IPS-NIHi7 (cell line): Measurements from ENCODE around the gene EYS.
A peak's percentile ranks its signal among the peaks of the same experiment; 100 is the strongest.

Source experiments
- DNase-seq: peaks from one replicate; pipeline ENCODE4 v3.0.0; 2012; ENCODE audit warnings: mixed read lengths; ENCODE audit errors: extremely low spot score

Gene EYS

GRCh38 chr6:65707126-65707826, at the start of gene EYS:
Gene EYS, minus strand, starts transcription at chr6:65707226. Its CDS starts 211,816 bp downstream, at chr6:65495410.
- no peak for DNase-seq

DNA sequence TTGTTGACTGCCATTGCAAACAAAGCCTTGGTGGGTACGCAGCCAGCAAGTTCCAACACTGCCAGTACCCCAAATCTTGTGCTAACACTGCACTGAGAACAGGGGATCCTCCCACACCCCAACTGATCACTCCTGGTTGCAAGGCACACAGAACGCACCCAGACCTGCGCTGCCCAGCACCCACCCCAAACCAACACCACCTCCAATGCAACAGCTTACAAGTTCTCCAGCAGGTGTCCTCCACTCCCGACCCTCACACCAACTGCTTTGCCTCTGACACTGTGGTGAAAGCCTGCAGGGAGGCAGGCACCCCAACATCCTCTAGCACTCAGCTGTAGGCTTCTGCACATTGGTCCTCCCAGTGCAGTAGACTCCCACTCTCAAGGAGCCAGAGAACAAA, 39.3 kb upstream of the EYS start:
- no peak for DNase-seq

DNA sequence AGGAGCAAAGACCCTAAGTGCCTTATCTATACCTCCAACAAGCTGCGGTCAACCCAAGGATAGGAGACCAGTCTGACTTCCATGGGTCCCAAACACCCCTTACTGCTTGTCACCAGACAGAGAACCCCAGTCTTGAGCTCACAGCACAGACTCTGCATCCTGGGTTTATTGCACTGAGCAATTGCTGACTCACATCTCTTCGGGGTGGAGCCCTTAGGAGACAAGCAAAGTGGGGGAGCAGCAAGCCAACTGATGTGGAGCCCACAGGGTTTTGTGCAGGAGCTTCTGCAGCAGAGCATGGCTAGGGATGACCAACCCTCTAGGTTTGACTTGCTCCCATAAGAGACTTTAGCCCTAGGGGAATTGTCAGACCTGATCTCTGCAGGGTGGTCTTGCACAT, 38.6 kb upstream of the EYS start:
- no peak for DNase-seq

GRCh38 chr6:65728879-65729479, 22.0 kb upstream of the EYS start:
- no peak for DNase-seq

DNA sequence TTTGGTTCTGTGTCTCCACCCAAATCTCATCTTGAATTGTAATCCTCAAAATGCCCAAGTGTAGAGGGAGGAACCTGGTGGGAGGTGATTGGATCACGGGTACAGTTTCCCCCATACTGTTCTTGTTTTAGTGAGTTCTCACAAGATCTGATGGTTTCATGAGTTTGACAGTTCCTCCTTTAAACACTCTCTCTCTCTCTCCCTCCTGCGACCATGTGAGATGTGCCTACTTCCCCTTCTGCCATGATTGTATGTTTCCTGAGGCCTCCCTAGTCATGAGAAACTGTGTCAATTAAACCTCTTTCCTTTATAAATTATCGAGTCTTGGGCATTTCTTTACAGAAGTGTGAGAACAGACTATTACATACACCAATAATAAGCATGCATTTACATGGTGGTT, 12.1 kb upstream of the EYS start:
- no peak for DNase-seq

DNA sequence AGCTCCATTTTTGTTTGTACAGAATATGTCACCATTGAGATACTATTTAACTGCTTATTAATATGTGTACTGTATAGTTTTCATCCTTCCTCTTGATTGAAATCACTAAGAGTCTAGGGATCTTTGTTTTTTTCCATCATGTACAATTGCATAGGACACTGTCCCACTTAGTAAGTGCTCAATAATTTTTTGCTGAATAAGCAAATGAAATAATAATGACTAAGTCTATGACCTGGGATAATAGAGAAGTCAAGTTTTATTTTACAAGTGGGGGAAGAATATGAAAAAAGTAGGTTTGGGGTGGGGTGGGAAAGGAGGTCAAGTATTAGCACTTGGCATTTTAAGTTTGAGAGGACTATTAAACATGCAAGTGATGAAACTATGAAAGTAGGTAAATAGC, 4.5 kb upstream of the EYS start:
- DNase-seq = no peak

- no peak for DNase-seq
Measured at GRCh38 chr6:65709099-65709830, 2.2 kb upstream of the EYS start.

DNA sequence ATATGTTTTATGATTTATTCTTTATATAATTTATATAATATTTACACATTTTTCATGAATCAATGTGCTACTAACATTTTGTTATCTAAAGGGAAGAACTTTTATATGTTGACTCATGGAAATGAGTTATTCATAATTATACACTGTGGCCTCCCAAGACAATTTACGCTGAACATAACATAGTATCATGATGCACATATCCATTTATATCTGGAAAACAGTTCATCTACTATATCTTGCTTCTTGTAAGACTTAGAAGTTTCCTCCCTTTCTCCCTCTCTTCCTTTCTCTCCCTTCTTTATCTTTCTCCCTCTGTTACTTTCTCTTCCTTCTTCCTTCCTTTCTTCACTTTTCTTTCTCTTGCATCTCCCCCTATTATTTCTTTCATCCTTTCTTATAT, 1.1 kb upstream of the EYS start:
- DNase-seq = no peak

GRCh38 chr6:65706436-65706835, 590 bp downstream of the EYS start:
- DNase-seq = no peak

GRCh38 chr6:65701325-65701724, 5.7 kb downstream of the EYS start:
- no peak for DNase-seq

- DNase-seq = no peak
Measured at GRCh38 chr6:65700561-65700960, 6.5 kb downstream of the EYS start.

DNA sequence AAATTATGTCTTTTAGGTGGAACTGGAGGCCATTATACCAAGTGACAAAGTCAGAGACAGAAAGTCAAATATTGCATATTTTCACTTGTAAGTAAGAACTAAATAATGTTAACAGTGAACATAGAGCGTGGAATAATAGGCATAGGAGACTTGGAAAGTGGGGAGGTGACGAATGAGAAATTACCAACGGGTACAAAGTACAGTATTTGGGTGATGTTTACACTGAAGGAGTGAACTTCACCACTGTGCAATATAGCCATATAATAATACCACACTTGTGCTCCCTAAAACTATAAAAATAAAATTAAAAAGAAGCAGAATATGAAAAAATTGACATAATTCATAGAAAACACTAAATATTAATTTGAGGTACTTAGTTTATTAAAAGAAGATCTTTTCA, 14.9 kb downstream of the EYS start:
- no peak for DNase-seq

- DNase-seq = no peak
Measured at GRCh38 chr6:65680232-65680631, 26.8 kb downstream of the EYS start.

GRCh38 chr6:65671922-65672321, 35.1 kb downstream of the EYS start:
- DNase-seq = no peak

DNA sequence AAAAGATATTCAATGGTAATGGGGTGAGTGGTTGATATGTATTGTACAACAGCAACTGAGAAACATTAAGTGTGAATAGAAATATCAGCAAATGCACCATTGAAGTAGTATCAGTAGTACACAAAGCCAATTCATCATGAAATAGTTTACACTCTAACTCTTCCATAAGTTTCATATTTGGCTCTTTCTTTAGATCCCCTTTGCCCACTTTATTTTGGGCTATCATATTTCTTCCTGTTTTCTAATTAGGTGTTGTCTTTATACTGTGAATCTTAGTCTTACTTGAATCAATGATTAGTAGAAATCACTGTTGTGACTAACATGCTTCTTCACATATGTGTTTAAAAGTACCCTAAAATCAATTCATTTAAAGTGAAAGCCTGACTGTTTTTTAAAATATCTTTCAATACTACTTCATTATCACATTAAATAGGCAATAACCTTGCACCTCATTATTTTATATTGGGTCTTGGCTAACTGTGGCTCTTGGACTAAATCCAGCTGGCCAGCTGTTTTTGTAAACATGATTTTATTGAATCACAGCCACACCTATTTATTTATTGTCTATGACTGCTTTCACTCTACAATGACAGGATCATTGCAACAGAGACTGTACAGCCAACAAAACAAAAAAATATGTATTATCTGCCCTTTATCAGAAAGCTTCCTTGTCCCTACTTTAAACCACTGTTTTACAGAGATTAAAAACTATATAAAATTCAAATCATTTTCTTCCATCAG, 38.9 kb downstream of the EYS start:
- DNase-seq = no peak

DNA sequence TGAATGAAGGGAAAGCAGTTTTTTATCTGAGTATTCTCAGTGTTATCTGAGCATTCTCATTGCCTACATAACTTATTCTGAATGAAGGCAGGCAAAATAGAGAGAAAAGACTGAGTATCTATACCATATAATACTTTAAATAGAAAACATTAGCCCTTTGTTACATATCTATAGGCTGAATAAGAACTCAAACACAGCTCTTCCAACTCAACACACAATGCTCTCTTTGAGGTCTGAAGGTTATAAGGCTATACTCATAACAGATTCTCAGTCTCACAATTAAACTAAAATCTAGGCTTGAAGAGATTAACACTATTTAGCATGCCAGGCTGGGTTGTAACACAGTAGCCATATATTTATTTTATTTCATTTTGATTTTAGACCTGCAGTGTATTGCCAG, 56.9 kb downstream of the EYS start:
- DNase-seq = no peak

DNA sequence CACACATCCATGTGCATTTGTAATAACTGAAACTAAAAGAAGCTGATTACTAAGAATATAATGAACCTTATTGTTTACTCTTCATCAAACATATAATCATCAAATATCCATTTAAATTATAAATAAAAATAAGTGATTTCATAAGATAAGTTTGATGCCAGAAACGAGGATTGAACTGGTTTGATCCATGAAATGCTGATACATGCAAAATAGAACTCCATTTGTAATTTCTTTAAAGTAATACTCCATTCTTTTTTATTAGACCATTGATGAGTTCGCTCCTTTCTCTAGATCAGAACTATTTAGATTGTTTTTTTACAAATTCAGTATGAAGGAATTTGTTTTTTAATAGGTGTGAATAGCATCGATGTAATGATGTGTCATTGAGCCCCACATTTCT, 57.6 kb downstream of the EYS start:
- no peak for DNase-seq

DNA sequence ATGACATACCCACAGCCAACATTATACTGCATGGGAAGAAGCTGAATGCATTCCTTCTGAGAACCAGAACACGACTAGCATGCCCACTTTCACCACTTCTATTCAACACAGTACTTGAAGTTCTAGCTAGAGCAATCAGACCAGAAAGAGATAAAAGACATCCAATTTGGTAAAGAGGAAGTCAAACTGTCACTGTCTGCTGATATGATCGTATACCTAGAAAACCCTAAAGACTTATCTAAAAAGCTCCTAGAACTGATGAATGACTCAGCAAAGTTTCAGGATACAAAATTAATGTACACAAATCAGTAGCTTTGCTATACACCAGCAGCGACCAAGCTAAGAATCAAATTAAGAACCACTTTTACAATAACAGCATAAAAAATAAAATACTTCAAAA, 60.5 kb downstream of the EYS start:
- no peak for DNase-seq

- DNase-seq = no peak
Measured at GRCh38 chr6:65642776-65643175, 64.2 kb downstream of the EYS start.

DNA sequence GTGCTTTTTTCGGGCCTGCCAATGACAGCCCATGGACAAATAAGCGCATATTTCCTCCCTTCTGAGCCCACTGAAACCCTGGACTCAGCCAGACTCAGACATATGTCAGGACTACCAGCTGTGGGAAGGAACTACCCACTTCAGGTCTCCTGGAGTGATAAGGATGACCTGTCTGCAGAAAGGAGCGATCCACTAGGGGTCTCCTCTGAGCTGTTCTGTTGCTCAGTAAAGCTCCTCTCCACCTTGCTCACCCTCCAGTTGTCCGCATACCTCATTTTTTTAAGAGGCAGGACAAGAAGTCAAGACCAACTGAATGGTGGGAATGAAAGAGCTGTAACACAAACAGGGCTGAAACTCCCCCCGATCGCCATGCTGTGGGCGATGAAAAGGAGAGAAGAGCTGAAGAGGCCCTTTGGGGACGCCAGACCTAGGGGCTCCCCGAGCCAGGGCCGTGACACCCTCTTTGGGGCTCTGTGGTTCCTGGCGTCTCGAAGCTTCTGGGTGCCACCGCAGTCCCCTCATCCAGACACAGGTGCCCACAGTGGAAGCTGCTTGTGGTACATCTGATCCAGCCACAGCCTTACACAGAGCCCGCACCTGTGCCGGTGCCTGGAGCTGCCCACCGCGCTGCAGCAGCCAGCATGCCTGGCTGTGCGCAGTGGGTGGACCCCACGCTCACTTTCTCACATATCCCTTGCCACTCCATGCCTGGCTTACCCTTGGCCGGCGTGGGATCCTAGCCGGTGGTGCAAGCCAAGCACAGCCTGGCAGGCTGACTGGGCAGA, 68.8 kb downstream of the EYS start:
- peak; percentile 22 for DNase-seq

DNA sequence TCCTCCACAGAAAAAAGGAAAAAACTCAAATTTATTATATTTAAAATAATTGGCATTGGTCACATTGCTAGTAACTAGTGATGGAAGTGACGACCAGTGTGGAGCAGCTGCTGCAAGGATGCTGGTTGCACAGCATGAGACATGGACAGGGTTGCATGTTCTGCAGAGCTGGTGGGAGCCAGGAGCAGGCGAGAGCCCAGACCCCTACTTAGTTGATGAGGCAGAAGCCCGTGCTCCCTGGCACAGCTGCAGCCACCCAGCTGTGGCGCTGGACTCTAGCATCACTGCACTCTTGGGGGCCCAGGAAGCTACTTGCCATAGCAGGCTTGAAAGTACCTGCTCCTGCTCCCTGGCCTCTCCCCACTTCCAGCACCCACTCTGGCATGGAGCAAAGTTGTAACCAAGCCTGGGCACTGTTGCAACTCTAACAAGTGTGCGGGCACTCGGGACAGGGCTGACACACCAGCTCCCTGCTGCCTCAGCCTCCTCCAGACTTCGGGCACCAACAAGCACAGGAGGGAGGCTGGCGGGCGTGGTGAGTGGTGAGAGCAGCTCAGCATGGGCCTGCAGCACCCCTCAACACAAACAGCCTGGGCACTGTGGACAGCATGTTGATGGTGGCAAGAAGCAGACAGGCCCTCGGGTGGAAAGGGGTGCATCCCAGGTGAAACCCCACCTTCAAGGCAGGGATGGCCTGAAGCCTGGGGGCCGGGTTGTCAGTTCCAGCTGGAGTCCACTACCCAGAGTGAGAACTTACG, 69.6 kb downstream of the EYS start:
- DNase-seq = no peak
